Uterus (tissue), 4 donors: Measurements from ENCODE around the gene CHST11. TPM values are rescaled to one million over a fixed set of nuclear protein-coding genes. Genes with fewer than 3 reads are reported as not detected.

Experiments used
- DNase-seq, 2 donors: peaks; one replicate each; pipeline ENCODE4 v3.0.0-alpha.2; 2019 to 2020
- H3K27ac ChIP-seq, 2 donors: fragments of 200-600 bp; sonication (generic); 1 replicate in 1 of 2; 2 replicates in 1 of 2; pipeline ENCODE4 v1.5.1; 2016 to 2018
- H3K27me3 ChIP-seq, 2 donors: fragments of 200-600 bp; sonication (generic); one replicate each; pipeline ENCODE4 v1.5.1; 2018 to 2019; ENCODE audit warnings: control low read depth in 1 of 2
- H3K36me3 ChIP-seq, 2 donors: fragments of 200-600 bp; sonication (generic); one replicate each; pipeline ENCODE4 v1.5.1; 2019; ENCODE audit warnings: control low read depth in 1 of 2
- H3K4me1 ChIP-seq, 2 donors: fragments of 200-600 bp; sonication (generic); one replicate each; pipeline ENCODE4 v1.5.1; 2018 to 2019; ENCODE audit warnings: control low read depth in 1 of 2
- H3K4me3 ChIP-seq, 2 donors: fragments of 200-600 bp; sonication (generic); 1 replicate in 1 of 2; 2 replicates in 1 of 2; pipeline ENCODE4 v1.5.1; 2018 to 2019; ENCODE audit warnings: mild to moderate bottlenecking in 1 of 2
- H3K9me3 ChIP-seq, 2 donors: fragments of 200-600 bp; sonication (generic); one replicate each; pipeline ENCODE4 v1.5.1; 2019; ENCODE audit warnings: control low read depth in 1 of 2
- CTCF ChIP-seq, 4 experiments: fragments of 200-600 bp in 2 of 4; fragments of 450-650 bp in 2 of 4; sonication (generic) in 2 of 4; IDR thresholded peaks; one replicate each; pipeline ENCODE4 v1.5.1; 2016 to 2019; ENCODE audit warnings: antibody characterized with exemption in 4 of 4, mild to moderate bottlenecking in 2 of 4, moderate library complexity in 1 of 4
- POLR2A ChIP-seq, 2 donors: fragments of 450-650 bp; IDR thresholded peaks; one replicate each; pipeline ENCODE4 v1.6.1; 2016; ENCODE audit warnings: antibody characterized with exemption in 2 of 2, mild to moderate bottlenecking in 1 of 2, moderate library complexity in 1 of 2
- intact Hi-C: fragments of 100-400 bp; cut with DNase I; formaldehyde crosslinking; loops from one replicate; pipeline ENCODE4 v1.15.1; 2023; ENCODE audit warnings: low total_unique reads
- total RNA-seq, 4 donors: library from RNA; depleted of rRNA in 3 of 4; stranded (reverse); fragments of >200 nt in 3 of 4; gene quantifications; one replicate each; pipeline versions ENCODE4 v1.1.0 to v1.2.4, GENCODE V29; 2014 to 2023
- donor health status: DM: yes; HTN: yes; CAD: no.

The CHST11 gene
- total RNA-seq, 4 donors from 2014 or later: 21.0 to 82.1 (median 58.7) TPM

GRCh38 chr12:104764225-104765091, 307.7 kb downstream of the CHST11 start:
- no peak overlapping the region for H3K27ac ChIP-seq
- DNase-seq: no peak
- TF ChIP-seq CTCF (IDR thresholded peaks at IDR 0.05): no peak
- TF ChIP-seq POLR2A (IDR thresholded peaks at IDR 0.05): no peak
- H3K4me1 ChIP-seq: no peaks in the 10 kb centered on the region
- H3K9me3 ChIP-seq: no peaks in the 10 kb centered on the region
- no peaks in the 10 kb centered on the region for H3K36me3 ChIP-seq
- H3K27me3 ChIP-seq: no peaks in the 10 kb centered on the region
- intact Hi-C loops: no loop called here
- H3K4me3 ChIP-seq: no peak overlapping the region

GRCh38 chr12:104767261-104767660, 310.5 kb downstream of the CHST11 start:
- Histone ChIP-seq H3K4me3 (no peak overlapping the region), H3K9me3 (no peaks in the 10 kb centered on the region), H3K27ac (no peak overlapping the region), H3K27me3 (no peaks in the 10 kb centered on the region), H3K4me1 (no peaks in the 10 kb centered on the region), H3K36me3 (no peaks in the 10 kb centered on the region)
- no peak for DNase-seq
- intact Hi-C loops: no loop called here
- TF ChIP-seq CTCF (IDR thresholded peaks at IDR 0.05) (no peak), POLR2A (IDR thresholded peaks at IDR 0.05) (no peak)

GRCh38 chr12:104768033-104768432, 311.3 kb downstream of the CHST11 start:
- H3K27ac ChIP-seq: no peak overlapping the region
- intact Hi-C loops: no loop called here
- H3K36me3 ChIP-seq: no peaks in the 10 kb centered on the region
- DNase-seq: no peak
- TF ChIP-seq POLR2A (IDR thresholded peaks at IDR 0.05): no peak
- no peak for TF ChIP-seq CTCF (IDR thresholded peaks at IDR 0.05)
- H3K9me3 ChIP-seq: peaks cover 0 to 4% of the 10 kb centered on the region in 2 donors
- no peaks in the 10 kb centered on the region for H3K27me3 ChIP-seq
- no peak overlapping the region for H3K4me3 ChIP-seq
- H3K4me1 ChIP-seq: no peaks in the 10 kb centered on the region

- Histone ChIP-seq H3K9me3 (peaks cover 0 to 6% of the 10 kb centered on the region in 2 donors), H3K36me3 (no peaks in the 10 kb centered on the region), H3K4me3 (no peak overlapping the region), H3K27me3 (no peaks in the 10 kb centered on the region), H3K4me1 (no peaks in the 10 kb centered on the region), H3K27ac (no peak overlapping the region)
- intact Hi-C loops: no loop called here
- DNase-seq: no peak
- TF ChIP-seq CTCF (IDR thresholded peaks at IDR 0.05): no peak
- TF ChIP-seq POLR2A (IDR thresholded peaks at IDR 0.05): no peak
Measured at GRCh38 chr12:104769144-104769561, 312.4 kb downstream of the CHST11 start.

- no peaks in the 10 kb centered on the region for H3K36me3 ChIP-seq
- H3K27me3 ChIP-seq: no peaks in the 10 kb centered on the region
- TF ChIP-seq POLR2A (IDR thresholded peaks at IDR 0.05) (no peak), CTCF (IDR thresholded peaks at IDR 0.05) (no peak)
- H3K4me1 ChIP-seq: no peaks in the 10 kb centered on the region
- DNase-seq: no peak
- peaks cover 0 to 6% of the 10 kb centered on the region in 2 donors for H3K9me3 ChIP-seq
- no peak overlapping the region for H3K27ac ChIP-seq
- H3K4me3 ChIP-seq: no peak overlapping the region
- intact Hi-C loops: no loop called here
Measured at GRCh38 chr12:104772336-104772735, 315.6 kb downstream of the CHST11 start.
